ENCODE measurements around the gene PAK3.

GRCh38 chrX:111170017-111170416 lies 74.0 kb downstream of the PAK3 start:
- TF ChIP-seq, protein P1, sequence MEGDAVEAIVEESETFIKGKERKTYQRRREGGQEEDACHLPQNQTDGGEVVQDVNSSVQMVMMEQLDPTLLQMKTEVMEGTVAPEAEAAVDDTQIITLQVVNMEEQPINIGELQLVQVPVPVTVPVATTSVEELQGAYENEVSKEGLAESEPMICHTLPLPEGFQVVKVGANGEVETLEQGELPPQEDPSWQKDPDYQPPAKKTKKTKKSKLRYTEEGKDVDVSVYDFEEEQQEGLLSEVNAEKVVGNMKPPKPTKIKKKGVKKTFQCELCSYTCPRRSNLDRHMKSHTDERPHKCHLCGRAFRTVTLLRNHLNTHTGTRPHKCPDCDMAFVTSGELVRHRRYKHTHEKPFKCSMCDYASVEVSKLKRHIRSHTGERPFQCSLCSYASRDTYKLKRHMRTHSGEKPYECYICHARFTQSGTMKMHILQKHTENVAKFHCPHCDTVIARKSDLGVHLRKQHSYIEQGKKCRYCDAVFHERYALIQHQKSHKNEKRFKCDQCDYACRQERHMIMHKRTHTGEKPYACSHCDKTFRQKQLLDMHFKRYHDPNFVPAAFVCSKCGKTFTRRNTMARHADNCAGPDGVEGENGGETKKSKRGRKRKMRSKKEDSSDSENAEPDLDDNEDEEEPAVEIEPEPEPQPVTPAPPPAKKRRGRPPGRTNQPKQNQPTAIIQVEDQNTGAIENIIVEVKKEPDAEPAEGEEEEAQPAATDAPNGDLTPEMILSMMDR (IDR thresholded peaks at IDR 0.05; ENCODE audit: insufficient read depth, low read depth, low read length): no peak
- TF ChIP-seq EZH2 (IDR thresholded peaks at IDR 0.05; ENCODE audit: insufficient read depth, low read length): no peak

Measured in astrocyte (in vitro differentiated cells and primary cell).